Spleen (tissue), 11 donors: ENCODE data around the gene PELI3. TPM values are rescaled to one million over a fixed set of nuclear protein-coding genes. Genes with fewer than 3 reads are reported as not detected.

Source experiments
- DNase-seq: peaks from one replicate; pipeline ENCODE4 v3.0.0-alpha.2; 2020
- H3K27ac ChIP-seq, 8 donors: fragments of 200-600 bp; sonication (generic) in 7 of 8; 1 replicate in 4 of 8; 2 replicates in 4 of 8; pipeline versions ENCODE4 v1.5.0 to v1.8.0; 2016 to 2021; ENCODE audit warnings: inconsistent platforms in 4 of 8, mild to moderate bottlenecking in 4 of 8, moderate library complexity in 1 of 8
- H3K27me3 ChIP-seq, 7 donors: fragments of 200-600 bp; sonication (generic) in 6 of 7; replicated peaks in 1 of 7; 1 replicate in 4 of 7; 2 replicates in 3 of 7; pipeline versions ENCODE4 v1.5.0 to v1.8.0; 2016 to 2021; ENCODE audit warnings: inconsistent platforms in 3 of 7, mild to moderate bottlenecking in 1 of 7
- H3K36me3 ChIP-seq, 6 donors: fragments of 200-600 bp; sonication (generic) in 5 of 6; 1 replicate in 4 of 6; 2 replicates in 2 of 6; pipeline versions ENCODE4 v1.5.0 to v1.8.0; 2016 to 2021; ENCODE audit warnings: inconsistent platforms in 2 of 6
- H3K4me1 ChIP-seq, 6 donors: fragments of 200-600 bp; sonication (generic) in 5 of 6; 1 replicate in 3 of 6; 2 replicates in 3 of 6; pipeline versions ENCODE4 v1.5.0 to v1.8.0; 2016 to 2021; ENCODE audit warnings: inconsistent platforms in 3 of 6
- H3K4me3 ChIP-seq, 8 donors: fragments of 200-600 bp; sonication (generic) in 7 of 8; 1 replicate in 4 of 8; 2 replicates in 4 of 8; pipeline versions ENCODE4 v1.5.0 to v1.8.0; 2016 to 2021; ENCODE audit warnings: inconsistent platforms in 4 of 8, mild to moderate bottlenecking in 4 of 8, moderate library complexity in 2 of 8
- H3K9me3 ChIP-seq, 8 donors: fragments of 200-600 bp; sonication (generic) in 7 of 8; 1 replicate in 4 of 8; 2 replicates in 4 of 8; pipeline versions ENCODE4 v1.5.0 to v1.8.0; 2016 to 2021; ENCODE audit warnings: inconsistent platforms in 4 of 8
- POLR2A ChIP-seq, 3 donors: fragments of 450-650 bp; IDR thresholded peaks; one replicate each; pipeline ENCODE4 v1.5.1; 2017; ENCODE audit warnings: antibody characterized with exemption in 3 of 3, mild to moderate bottlenecking in 1 of 3
- POLR2AphosphoS5 ChIP-seq, 3 donors: sonication (generic); formaldehyde crosslinking; IDR thresholded peaks; one replicate each; pipeline ENCODE4 v1.5.1; 2017; ENCODE audit warnings: antibody characterized with exemption in 3 of 3
- WGBS, 5 donors: extraction: QIAGEN DNeasy Blood & Tissue Kit in 3 of 5; methylation state at CpG; one replicate each; pipeline versions ENCODE4 v1.1.5 to v1.1.7; 2013 to 2018; 5-methylcytosine and 5-hydroxymethylcytosine counted together
- intact Hi-C: fragments of 100-400 bp; cut with DNase I; formaldehyde crosslinking; loops from one replicate; pipeline ENCODE4 v1.15.0; 2023; ENCODE audit warnings: low total_unique reads
- polyA plus RNA-seq, 3 donors: library from polyadenylated mRNA; stranded (reverse); fragments of 200-250 nt; gene quantifications; one replicate each; pipeline ENCODE4 v1.2.1, GENCODE V29; 2013
- total RNA-seq, 7 donors: library from RNA; depleted of rRNA in 3 of 7; stranded (reverse); fragments of >200 nt in 3 of 7; fragmentation: NEBNext Ultra II Directional in 4 of 7; extraction: Animal tissue kit (Norgen Biotek cat#: 25700) in 4 of 7; gene quantifications; one replicate each; pipeline versions ENCODE4 v1.1.0 to v1.2.1, GENCODE V29; 2016 to 2021
- TF ChIP-seq, protein P1 (sequence below), 11 experiments: fragments of 200-600 bp in 7 of 11; fragments of 450-650 bp in 4 of 11; sonication (generic) in 4 of 11; IDR thresholded peaks in 8 of 11; conservative IDR thresholded peaks in 3 of 11; 1 replicate in 7 of 11; 2 replicates in 4 of 11; pipeline versions ENCODE4 v1.4.0 to v1.8.0; 2016 to 2021; ENCODE audit warnings: antibody characterized with exemption in 11 of 11, inconsistent platforms in 4 of 11, mild to moderate bottlenecking in 1 of 11
- donor health status: healthy with polysubstance abuse.
- donor health status: DM: no; HTN: no; CAD: no; lungs with moderate emphysema.
- donor health status: DM: no; HTN: no; CAD: no.
- donor health status: Bipolar disorder and iron deficiency.
- donor health status: healthy.
- donor health status: DM: no; HTN: no; CAD: no.
- donor health status: DM: yes; HTN: yes; CAD: no.

The PELI3 gene
- total and polyA plus RNA-seq, 10 donors, result 2.4 to 14.6 (median 9.7) TPM

DNA sequence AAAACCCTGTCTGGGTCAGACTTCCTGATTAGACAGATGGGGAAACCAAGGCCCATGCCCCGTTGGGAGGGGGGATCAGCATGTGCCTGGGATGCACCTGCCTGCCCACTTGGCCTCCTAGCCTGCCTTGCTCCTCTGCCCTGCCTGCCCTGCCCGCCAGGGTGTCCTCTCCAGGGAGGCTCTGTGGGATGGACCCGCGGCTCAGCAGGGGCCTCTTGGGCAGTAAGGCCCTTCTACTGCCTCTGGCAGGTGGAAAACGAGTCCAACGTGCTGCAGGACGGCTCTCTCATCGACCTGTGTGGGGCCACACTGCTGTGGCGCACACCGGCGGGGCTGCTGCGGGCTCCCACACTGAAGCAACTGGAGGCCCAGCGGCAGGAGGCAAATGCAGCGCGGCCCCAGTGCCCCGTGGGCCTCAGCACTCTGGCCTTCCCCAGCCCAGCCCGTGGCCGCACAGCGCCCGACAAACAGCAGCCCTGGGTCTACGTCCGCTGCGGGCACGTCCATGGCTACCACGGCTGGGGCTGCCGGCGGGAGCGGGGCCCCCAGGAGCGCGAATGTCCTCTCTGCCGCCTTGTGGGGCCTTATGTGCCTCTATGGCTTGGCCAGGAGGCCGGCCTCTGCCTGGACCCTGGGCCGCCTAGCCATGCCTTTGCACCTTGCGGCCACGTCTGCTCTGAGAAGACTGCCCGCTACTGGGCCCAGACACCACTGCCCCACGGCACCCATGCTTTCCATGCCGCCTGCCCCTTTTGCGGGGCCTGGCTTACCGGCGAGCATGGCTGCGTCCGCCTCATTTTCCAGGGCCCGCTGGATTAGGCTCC lies 8.9 kb downstream of the PELI3 start:
- DNase-seq, result no peak
- TF ChIP-seq, protein P1, sequence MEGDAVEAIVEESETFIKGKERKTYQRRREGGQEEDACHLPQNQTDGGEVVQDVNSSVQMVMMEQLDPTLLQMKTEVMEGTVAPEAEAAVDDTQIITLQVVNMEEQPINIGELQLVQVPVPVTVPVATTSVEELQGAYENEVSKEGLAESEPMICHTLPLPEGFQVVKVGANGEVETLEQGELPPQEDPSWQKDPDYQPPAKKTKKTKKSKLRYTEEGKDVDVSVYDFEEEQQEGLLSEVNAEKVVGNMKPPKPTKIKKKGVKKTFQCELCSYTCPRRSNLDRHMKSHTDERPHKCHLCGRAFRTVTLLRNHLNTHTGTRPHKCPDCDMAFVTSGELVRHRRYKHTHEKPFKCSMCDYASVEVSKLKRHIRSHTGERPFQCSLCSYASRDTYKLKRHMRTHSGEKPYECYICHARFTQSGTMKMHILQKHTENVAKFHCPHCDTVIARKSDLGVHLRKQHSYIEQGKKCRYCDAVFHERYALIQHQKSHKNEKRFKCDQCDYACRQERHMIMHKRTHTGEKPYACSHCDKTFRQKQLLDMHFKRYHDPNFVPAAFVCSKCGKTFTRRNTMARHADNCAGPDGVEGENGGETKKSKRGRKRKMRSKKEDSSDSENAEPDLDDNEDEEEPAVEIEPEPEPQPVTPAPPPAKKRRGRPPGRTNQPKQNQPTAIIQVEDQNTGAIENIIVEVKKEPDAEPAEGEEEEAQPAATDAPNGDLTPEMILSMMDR (IDR thresholded peaks at IDR 0.05 in 8 of 11, conservative IDR thresholded peaks at IDR 0.05 in 3 of 11), result no peak
- TF ChIP-seq POLR2A (IDR thresholded peaks at IDR 0.05) (no peak), POLR2AphosphoS5 (IDR thresholded peaks at IDR 0.05) (no peak)
- Histone ChIP-seq H3K27ac (no peak overlapping the region), H3K27me3 (no peaks in the 10 kb centered on the region), H3K4me1 (peaks cover 8 to 23% (median 18%) of the 10 kb centered on the region in 6 donors), H3K4me3 (no peak overlapping the region), H3K9me3 (no peaks in the 10 kb centered on the region), H3K36me3 (peaks cover 0 to 49% (median 13%) of the 10 kb centered on the region in 6 donors)
- intact Hi-C loops, result no loop called here
- 93 to 95% (median 94%) methylated on average over 14 to 44 of the region's 44 CpGs for WGBS, 5 donors

DNA sequence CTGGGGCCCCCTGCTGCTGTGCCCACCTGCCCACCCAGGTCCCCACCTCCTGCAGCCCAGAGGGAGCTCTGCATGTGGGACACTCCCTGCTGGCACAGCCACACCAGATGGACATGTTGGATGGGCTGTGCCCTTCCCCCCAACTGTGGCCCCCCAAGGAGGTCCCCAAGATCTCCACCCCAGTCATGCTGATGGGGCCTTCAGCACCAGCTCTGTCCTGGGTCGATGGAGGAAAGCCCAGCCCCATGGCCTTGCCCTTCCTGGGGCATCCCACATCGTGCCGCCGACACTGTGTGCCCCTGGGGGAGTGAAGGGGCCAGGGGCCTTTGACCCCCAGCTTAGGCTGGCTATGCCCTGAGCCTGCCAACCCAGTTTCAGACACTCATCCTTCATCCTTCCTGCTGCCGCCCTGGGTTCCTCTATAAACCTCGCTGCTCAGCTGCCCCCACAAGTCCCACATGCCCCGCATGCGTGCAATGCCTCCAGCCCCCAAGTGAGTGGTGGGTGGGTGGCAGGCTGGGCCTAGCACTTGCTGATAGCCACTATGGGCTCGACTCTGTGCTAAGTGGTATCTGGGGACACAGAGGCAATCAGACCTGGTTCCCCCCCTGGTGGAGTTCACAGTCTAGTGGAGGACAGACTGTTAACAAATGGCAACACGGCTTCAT lies 9.6 kb downstream of the PELI3 start:
- H3K27ac ChIP-seq, result no peak overlapping the region
- H3K36me3 ChIP-seq, result peaks cover 0 to 46% (median 13%) of the 10 kb centered on the region in 6 donors
- no peaks in the 10 kb centered on the region for H3K9me3 ChIP-seq
- no peak overlapping the region for H3K4me3 ChIP-seq
- TF ChIP-seq POLR2AphosphoS5 (IDR thresholded peaks at IDR 0.05) (no peak), POLR2A (IDR thresholded peaks at IDR 0.05) (no peak)
- TF ChIP-seq, protein P1 (IDR thresholded peaks at IDR 0.05 in 8 of 11, conservative IDR thresholded peaks at IDR 0.05 in 3 of 11), result no peak
- no peaks in the 10 kb centered on the region for H3K27me3 ChIP-seq
- intact Hi-C loops, result no loop called here
- no peak for DNase-seq
- H3K4me1 ChIP-seq, result peaks cover 14 to 31% (median 25%) of the 10 kb centered on the region in 6 donors
- WGBS, 5 donors, result 77 to 87% (median 80%) methylated on average over 7 to 10 of the region's 10 CpGs

DNA sequence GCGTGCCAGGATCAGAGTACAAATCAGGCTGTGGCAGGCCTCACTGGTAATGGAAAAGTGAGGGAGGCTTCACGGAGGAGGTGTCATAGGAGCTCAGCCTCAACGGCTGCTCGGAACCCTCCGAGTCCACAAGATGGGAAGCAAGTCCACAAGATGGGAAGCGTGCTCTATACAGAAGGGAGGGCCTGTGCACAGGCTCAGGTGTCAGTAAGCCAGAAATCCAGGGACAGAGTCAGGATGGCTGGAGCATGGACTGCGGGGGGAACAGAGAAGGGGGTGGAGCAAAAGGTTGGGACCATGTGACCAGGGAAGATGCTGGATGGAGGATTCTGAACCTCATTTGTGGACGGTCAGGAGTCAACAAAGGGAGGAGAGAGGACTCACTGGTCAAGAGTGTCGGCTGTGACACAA lies 10.1 kb downstream of the PELI3 start:
- WGBS, 5 donors, result 77 to 92% (median 87%) methylated on average over 9 of the region's 9 CpGs
- peaks cover 0 to 42% (median 13%) of the 10 kb centered on the region in 6 donors for H3K36me3 ChIP-seq
- H3K27ac ChIP-seq, result no peak overlapping the region
- H3K4me1 ChIP-seq, result peaks cover 14 to 36% (median 27%) of the 10 kb centered on the region in 6 donors
- DNase-seq, result no peak
- no peak overlapping the region for H3K4me3 ChIP-seq
- TF ChIP-seq POLR2AphosphoS5 (IDR thresholded peaks at IDR 0.05) (no peak), POLR2A (IDR thresholded peaks at IDR 0.05) (no peak)
- TF ChIP-seq, protein P1 (IDR thresholded peaks at IDR 0.05 in 8 of 11, conservative IDR thresholded peaks at IDR 0.05 in 3 of 11), result no peak
- no peaks in the 10 kb centered on the region for H3K9me3 ChIP-seq
- intact Hi-C loops, result no loop called here
- H3K27me3 ChIP-seq, result no peaks in the 10 kb centered on the region
